Activated CD8-positive, alpha-beta memory T cell treated with anti-CD3 and anti-CD28 coated beads, Interleukin-2, amount 50 U/mL, for 1 hour (primary cell): Measurements from ENCODE around the gene KIF20B.

ENCODE experiments used
- DNase-seq: peaks from one replicate; pipeline ENCODE4 v3.0.0-alpha.2; 2020; ENCODE audit errors: extremely low read depth

KIF20B gene

GRCh38 chr10:89701242-89702120 lies at the start of gene KIF20B:
TSS of gene KIF20B (plus strand) at chr10:89701590. CDS start at chr10:89705295, 3,705 bp downstream.
- peak; percentile 88 for DNase-seq

GRCh38 chr10:89651916-89652573 lies 49.3 kb upstream of the KIF20B start:
- no peak for DNase-seq

DNA sequence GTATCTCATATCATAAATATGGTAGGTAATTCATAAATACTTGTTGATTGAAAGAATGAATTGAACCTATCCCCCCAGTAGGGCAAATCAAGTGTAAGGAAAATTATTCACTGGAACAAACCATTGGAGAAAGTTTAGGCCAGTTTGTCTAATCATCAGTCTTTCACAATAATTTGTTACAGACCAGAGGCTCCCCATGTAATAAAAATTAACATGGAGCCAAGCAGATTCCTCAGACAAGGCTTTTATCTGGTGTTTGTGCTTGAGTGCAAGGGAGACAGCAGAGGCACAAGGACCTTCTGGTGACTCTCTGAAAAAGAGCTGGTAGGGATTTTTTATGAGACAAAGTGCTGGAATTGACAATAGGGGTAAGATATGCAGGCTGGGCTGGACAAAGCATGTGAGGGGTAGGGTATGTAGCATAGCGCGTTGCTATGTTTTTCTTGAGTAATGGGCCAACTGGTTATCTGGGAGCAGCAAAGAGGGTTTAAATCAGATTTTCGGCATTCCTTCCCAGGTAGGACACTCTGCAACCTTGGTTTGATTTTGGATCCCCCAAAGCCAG lies 48.5 kb upstream of the KIF20B start:
- no peak for DNase-seq

- DNase-seq, result no peak
Observed at GRCh38 chr10:89653410-89653869, 48.0 kb upstream of the KIF20B start.

DNA sequence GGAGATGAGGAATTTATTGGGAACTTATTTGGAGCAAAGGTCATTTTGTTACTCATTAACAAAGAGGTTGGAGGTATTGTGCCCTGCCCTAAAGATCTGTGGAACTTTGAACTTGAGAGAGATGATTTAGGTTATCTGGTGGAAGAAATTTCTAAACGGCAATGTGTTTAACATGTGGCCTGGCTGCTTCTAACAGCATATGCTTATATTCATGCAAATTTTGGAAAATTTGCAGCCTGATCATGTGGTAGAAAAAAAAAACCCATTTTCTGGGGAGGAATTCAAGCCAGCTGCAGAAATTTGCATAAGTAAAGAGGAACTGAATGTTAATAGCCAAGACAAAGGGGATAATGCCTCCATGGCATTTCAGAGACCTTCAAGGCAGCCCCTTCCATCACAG lies 45.7 kb upstream of the KIF20B start:
- no peak for DNase-seq

DNA sequence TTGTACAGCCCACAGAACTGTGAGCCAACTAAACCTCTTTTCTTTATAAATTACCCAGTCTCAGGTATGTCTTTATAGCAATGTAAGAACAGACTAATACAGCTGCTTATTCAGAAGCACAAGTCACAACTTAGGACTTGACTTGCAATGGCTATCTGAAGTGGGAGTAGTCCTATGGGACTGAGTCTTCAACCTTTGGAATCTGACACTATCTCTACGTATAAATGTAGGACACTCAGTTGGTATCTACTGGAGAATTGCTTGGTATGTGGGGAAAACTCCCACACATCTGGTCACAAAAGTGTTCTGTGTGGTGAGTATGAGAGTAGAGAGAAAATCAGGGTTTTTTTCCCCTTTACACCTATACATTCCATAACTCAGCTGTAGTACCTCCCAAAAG lies 44.1 kb upstream of the KIF20B start:
- no peak for DNase-seq

- DNase-seq, result no peak
Observed at GRCh38 chr10:89659143-89660131, 42.0 kb upstream of the KIF20B start.

- DNase-seq, result no peak
Observed at GRCh38 chr10:89662596-89662995, 38.8 kb upstream of the KIF20B start.

GRCh38 chr10:89663144-89663543 lies 38.2 kb upstream of the KIF20B start:
- no peak for DNase-seq

DNA sequence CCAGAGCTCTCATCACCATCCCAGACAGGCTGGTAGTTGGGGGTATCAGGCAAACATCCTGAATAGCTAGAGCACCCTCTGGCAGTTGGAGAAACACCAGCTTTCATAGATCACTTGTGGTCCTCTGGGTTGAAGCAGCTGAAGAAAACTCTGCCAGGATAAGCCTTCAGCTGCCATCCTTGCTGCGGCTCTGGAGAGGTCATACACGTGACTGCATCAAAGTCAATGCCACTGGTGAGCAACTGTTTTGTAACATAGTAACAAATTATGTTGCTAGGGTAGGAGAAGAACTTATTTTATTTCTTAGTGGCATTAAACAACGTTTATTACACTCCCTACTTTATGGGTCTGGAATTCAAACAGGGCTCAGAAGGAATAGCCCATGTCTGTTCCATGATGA lies 37.2 kb upstream of the KIF20B start:
- no peak for DNase-seq

DNA sequence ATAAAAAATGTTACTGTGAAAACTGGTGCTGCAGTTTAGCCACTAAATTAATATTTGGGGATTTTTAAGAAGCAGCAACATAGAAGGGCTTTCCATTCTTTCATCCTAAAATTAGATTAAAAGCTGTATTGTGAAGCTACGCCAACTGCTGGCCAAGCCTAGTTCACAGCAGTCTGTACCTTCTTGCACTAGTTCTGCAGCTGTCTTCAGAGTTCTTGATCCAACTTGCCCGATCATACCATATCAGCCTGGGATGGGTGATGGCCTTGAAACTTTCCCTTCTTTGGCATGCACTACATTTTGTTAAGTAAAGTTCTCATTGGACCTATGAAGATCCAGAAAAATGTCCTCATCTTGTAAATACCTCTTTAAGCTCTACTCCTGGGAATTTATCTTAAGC lies 36.1 kb upstream of the KIF20B start:
- no peak for DNase-seq

GRCh38 chr10:89666138-89666537 lies 35.3 kb upstream of the KIF20B start:
- DNase-seq, result no peak

GRCh38 chr10:89668386-89669071 lies 32.9 kb upstream of the KIF20B start:
- no peak for DNase-seq

DNA sequence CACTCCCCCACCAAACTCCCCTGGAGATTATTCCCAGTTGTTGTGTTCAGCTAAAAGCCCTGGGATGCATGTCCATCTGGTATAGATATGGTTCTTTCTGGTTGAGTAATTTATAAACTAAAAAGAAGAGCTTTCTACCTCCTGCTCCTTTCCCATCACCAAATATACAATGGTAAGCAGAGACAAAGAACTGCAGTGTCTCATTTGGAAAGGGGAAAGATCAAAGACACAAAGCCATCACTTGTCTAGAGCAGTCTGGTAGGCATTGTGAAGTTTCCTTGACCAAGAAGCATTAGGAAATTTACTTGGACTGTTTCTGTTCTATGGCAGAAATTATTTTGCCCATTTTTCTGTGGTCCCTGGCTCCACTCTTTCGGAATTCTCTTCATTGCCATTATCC lies 31.4 kb upstream of the KIF20B start:
- no peak for DNase-seq

- DNase-seq, result no peak
Observed at GRCh38 chr10:89670926-89671325, 30.5 kb upstream of the KIF20B start.

- no peak for DNase-seq
Observed at GRCh38 chr10:89677341-89677740, 24.0 kb upstream of the KIF20B start.

DNA sequence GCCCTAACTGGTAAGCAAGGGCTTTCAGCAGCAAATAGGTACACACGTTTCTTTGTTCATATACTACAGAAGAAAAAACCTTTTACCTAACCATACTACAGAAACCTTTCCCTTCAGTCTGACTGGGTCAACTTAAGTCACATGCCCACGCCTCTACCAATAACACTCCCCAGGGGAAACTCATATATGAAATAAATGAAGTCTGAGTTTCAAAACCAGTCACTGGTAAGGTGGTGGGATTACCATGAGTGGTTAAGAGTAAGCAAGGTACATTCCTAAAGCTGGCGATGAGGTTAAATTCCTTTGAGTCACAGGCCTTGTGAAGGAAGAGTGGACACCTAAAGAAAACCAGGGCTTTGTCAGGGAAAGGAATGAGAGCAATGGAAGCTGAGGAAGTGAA lies 21.4 kb upstream of the KIF20B start:
- no peak for DNase-seq

DNA sequence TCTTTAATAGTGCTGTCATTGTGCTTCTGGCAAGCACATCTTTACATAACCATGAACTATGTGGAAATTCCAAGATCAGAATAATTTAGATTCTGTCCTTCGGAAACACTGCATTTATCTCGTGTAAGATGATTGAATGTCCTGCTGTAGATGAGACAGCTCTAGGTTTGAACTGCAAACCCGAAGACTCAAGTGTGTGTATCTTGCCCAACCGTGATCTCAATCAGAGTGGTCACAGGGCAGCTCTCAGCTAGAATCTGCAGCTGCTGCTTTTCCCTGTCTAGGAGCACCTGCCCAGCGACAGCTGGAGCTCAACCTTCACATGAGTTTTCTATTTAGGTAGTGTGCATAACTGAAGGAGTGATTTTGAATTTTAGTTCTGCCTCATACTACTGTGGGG lies 17.5 kb upstream of the KIF20B start:
- no peak for DNase-seq

DNA sequence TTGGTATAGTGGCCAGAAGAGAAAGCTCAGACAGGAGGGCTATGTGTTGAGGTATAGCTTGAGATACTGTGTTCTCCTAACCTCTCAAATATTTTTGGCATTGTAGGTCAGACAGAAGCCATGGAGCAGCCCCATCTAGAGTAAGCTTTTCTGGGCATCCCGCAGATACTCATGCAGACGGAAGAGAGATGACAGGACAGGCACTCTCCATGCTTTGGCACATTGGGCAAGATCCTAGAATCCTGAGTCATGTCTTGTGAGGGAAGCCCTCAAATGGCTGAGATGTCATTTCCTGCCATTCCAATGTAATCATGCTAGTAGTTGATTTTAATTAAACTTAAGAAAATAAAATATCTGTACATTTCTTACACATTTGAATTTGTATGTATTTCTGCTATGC lies 16.8 kb upstream of the KIF20B start:
- no peak for DNase-seq

DNA sequence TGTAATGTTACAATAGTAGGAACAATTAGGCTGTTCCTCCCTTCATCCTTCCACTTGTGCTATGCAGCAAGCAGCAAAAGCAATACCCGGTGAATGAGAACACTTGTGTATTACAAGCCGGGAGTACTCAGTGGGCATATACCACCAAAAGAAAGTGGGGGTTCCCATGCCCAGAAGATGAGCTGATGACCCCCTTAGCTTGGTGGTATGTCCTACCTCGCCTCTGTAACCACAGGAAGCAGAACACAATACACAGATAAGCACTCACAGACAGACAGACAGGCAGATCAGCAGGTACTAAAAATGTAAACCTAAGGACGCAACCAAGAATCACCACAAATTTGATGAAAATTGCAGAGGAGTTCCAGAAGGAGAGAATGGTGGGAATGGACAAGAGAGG lies 15.5 kb upstream of the KIF20B start:
- DNase-seq, result no peak

DNA sequence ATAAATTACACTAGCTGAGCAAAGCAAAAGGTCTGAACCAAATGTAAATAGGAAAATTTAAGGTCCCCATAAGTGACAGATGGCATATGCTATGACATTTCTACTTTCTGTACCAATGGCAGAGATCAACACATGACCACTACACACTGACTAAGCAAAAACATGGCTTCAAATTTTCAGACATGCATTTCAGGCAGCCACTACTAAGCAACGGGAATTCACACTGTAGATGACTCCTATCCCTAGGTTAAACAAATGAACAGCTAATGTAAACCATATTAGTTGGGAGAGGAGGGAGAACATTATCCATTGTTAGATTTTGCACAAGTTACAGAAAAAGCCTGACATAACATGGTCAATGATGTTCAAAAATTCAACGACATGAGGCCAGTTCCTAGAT lies 11.4 kb upstream of the KIF20B start:
- no peak for DNase-seq
